Mesothelial cell of epicardium (in vitro differentiated cells): Measurements from ENCODE around the gene AFAP1L2. TPM values are rescaled to one million over a fixed set of nuclear protein-coding genes. Genes with fewer than 3 reads are reported as not detected.

Source experiments
- DNase-seq, 2 experiments: peaks; one replicate each; pipeline ENCODE4 v3.0.0; 2021; ENCODE audit warnings: low spot score in 2 of 2; ENCODE audit not compliant: unreplicated experiment in 2 of 2
- H3K27ac Mint-ChIP-seq: 2 replicates; pipeline ENCODE4 v1.8.0; 2021; ENCODE audit warnings: mixed read lengths
- H3K27me3 Mint-ChIP-seq: 2 replicates; pipeline ENCODE4 v1.8.0; 2021; ENCODE audit warnings: low read depth, mixed read lengths
- H3K36me3 Mint-ChIP-seq: 2 replicates; pipeline ENCODE4 v1.8.0; 2021; ENCODE audit warnings: mixed read lengths
- H3K4me1 Mint-ChIP-seq: 2 replicates; pipeline ENCODE4 v1.8.0; 2021; ENCODE audit warnings: mixed read lengths
- H3K4me3 Mint-ChIP-seq: 2 replicates; pipeline ENCODE4 v1.8.0; 2021; ENCODE audit warnings: mild to moderate bottlenecking, moderate library complexity, mixed read lengths
- H3K9me3 Mint-ChIP-seq: 2 replicates; pipeline ENCODE4 v1.8.0; 2021; ENCODE audit warnings: mixed read lengths
- total RNA-seq: library from RNA; stranded (reverse); gene quantifications from 3 replicates; pipeline ENCODE4 v1.2.1, GENCODE V29; 2021
- TF ChIP-seq, protein P1 (sequence below): fragments of 200-600 bp; sonication (generic); IDR thresholded peaks from one replicate; pipeline ENCODE4 v1.5.0; 2021; ENCODE audit warnings: antibody characterized with exemption; ENCODE audit not compliant: unreplicated experiment

AFAP1L2 gene
- total RNA-seq, 1 donor from 2014 or later = 5.7 TPM

DNA sequence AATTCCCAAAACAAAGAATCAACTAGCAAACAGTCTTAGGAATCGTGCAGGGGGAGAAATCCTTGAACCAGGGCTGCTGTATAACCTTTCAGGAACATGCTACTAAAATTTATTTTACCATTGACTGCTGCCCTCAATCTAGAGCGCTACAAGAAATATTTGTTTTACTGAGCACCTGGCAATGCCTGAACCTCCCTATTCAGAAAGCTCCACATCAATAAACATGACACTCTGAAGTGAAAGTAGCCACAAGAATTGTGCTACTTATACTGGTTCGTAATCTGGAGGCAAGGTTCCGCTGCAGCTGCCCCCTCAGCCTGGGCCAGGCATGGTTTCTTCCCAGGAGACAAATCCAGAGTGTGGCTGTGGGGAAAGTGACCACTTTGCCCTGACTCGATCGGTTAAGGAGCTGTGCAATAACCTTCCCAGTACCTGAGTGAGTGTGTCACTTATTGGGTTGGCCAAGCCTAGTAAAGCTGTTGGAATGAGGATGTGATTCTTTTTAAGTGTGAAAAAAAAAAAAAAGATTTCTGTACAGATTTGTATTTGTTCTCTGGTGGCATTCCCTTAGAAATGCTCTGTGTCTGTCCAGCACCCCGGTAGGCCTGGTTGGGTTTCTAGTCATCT lies 157.5 kb downstream of the AFAP1L2 start:
- peaks cover 25% of the 10 kb centered on the region for H3K4me1 Mint-ChIP-seq
- DNase-seq = no peak
- peaks cover 27% of the 10 kb centered on the region for H3K27me3 Mint-ChIP-seq
- no peaks in the 10 kb centered on the region for H3K9me3 Mint-ChIP-seq
- TF ChIP-seq, protein P1, sequence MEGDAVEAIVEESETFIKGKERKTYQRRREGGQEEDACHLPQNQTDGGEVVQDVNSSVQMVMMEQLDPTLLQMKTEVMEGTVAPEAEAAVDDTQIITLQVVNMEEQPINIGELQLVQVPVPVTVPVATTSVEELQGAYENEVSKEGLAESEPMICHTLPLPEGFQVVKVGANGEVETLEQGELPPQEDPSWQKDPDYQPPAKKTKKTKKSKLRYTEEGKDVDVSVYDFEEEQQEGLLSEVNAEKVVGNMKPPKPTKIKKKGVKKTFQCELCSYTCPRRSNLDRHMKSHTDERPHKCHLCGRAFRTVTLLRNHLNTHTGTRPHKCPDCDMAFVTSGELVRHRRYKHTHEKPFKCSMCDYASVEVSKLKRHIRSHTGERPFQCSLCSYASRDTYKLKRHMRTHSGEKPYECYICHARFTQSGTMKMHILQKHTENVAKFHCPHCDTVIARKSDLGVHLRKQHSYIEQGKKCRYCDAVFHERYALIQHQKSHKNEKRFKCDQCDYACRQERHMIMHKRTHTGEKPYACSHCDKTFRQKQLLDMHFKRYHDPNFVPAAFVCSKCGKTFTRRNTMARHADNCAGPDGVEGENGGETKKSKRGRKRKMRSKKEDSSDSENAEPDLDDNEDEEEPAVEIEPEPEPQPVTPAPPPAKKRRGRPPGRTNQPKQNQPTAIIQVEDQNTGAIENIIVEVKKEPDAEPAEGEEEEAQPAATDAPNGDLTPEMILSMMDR = no peak
- no peak overlapping the region for H3K4me3 Mint-ChIP-seq
- H3K36me3 Mint-ChIP-seq = peaks cover 5% of the 10 kb centered on the region
- no peak overlapping the region for H3K27ac Mint-ChIP-seq

DNA sequence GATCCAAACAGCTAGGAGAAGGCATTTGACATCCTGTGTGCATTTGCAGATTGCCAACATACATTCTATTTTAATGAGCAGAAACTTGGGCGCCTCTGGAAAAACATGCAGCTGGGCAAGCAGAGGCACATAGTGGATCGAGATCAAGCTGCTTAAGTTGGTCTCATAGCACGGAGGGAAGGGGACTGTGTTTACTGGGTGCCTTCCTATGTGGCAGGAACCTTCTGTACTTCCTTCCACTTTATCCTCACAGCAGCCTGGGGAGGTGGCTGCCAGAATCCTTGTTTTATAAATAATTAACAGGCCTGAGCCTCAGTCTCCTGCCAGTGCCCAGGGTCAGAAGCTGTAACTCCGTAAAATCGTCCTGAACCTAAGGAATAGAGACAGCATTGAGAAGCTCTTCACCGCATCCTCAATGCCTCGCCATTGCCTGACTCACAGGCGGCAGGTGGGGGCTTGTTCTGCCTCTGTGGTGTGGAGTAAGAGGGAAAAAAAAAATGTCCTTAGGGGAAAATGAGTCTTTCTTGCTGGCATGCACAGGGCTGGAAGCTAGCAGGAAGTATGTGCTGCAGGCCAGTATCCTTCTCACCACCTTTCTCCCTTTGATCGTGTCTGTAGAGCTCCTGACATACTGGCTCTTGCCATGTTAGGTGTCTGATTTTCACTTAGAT lies 159.0 kb downstream of the AFAP1L2 start:
- Mint-ChIP-seq H3K27ac (peak overlapping the region; percentile 2), H3K4me1 (peaks cover 25% of the 10 kb centered on the region), H3K36me3 (peaks cover 5% of the 10 kb centered on the region), H3K9me3 (no peaks in the 10 kb centered on the region), H3K27me3 (peaks cover 40% of the 10 kb centered on the region), H3K4me3 (no peak overlapping the region)
- DNase-seq = no peak
- TF ChIP-seq, protein P1 = no peak

Other genes with a start within 250 kb of the AFAP1L2 start
- 37.9 to 42.4 TPM (median 39.2 TPM) in 3 replicates for gene CCDC186, start 230.3 kb downstream of the AFAP1L2 start, total RNA-seq
- not detected in 3 replicates for gene TDRD1, start 225.1 kb downstream of the AFAP1L2 start, total RNA-seq
- 14.4 to 15.0 TPM (median 14.7 TPM) in 3 replicates for gene VWA2, start 165.2 kb downstream of the AFAP1L2 start, total RNA-seq